Measurements from ENCODE around the gene TPRG1L. TPM values are rescaled to one million over a fixed set of nuclear protein-coding genes. Genes with fewer than 3 reads are reported as not detected.

Gene TPRG1L
- total RNA-seq, 1 experiment from 2014 or later = 24.0 TPM

- H3K4ac ChIP-seq (ENCODE audit: low read depth, low read length) = no peak overlapping the region
- no peak overlapping the region for H2BK120ac ChIP-seq (ENCODE audit: low read depth, low read length, poor library complexity, severe bottlenecking)
- H3K27me3 Mint-ChIP-seq (ENCODE audit: low read depth) = no peaks in the 10 kb centered on the region
- no peak overlapping the region for H2BK15ac ChIP-seq (ENCODE audit: low read depth, low read length)
- no peaks in the 10 kb centered on the region for H3K4me1 ChIP-seq (ENCODE audit: insufficient read depth, low read length)
- no peaks in the 10 kb centered on the region for H3K27me3 ChIP-seq (ENCODE audit: insufficient read depth, low read length)
- H4K8ac ChIP-seq (replicated peaks; ENCODE audit: insufficient read length, low read depth, low read length) = no peak overlapping the region
- H3K23ac ChIP-seq (ENCODE audit: insufficient read length, low read depth, low read length) = no peak overlapping the region
- H4K5ac ChIP-seq (ENCODE audit: insufficient read length, low read depth, low read length) = no peak overlapping the region
- H3K27ac Mint-ChIP-seq = peak overlapping the region in 1 of 3 experiments; percentile 90; a peak in 2 of 7 replicates
- peaks cover 6 to 53% (median 53%) of the 10 kb centered on the region in 3 experiments; a peak in 6 of 7 replicates for H3K36me3 Mint-ChIP-seq (ENCODE audit: insufficient read depth in 1 of 3, low read depth in 3 of 3)
- H3K23me2 ChIP-seq (ENCODE audit: insufficient read length, low read depth, low read length, poor library complexity, severe bottlenecking) = no peaks in the 10 kb centered on the region
- H3K4me1 Mint-ChIP-seq = peaks cover 4 to 14% of the 10 kb centered on the region in 2 experiments
- TF ChIP-seq, protein P1, sequence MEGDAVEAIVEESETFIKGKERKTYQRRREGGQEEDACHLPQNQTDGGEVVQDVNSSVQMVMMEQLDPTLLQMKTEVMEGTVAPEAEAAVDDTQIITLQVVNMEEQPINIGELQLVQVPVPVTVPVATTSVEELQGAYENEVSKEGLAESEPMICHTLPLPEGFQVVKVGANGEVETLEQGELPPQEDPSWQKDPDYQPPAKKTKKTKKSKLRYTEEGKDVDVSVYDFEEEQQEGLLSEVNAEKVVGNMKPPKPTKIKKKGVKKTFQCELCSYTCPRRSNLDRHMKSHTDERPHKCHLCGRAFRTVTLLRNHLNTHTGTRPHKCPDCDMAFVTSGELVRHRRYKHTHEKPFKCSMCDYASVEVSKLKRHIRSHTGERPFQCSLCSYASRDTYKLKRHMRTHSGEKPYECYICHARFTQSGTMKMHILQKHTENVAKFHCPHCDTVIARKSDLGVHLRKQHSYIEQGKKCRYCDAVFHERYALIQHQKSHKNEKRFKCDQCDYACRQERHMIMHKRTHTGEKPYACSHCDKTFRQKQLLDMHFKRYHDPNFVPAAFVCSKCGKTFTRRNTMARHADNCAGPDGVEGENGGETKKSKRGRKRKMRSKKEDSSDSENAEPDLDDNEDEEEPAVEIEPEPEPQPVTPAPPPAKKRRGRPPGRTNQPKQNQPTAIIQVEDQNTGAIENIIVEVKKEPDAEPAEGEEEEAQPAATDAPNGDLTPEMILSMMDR (conservative IDR thresholded peaks at IDR 0.05) = no peak
- no peak overlapping the region for H3K27ac ChIP-seq (ENCODE audit: insufficient read length, low read depth, low read length)
- H3K79me2 ChIP-seq (ENCODE audit: insufficient read depth, low read length) = no peaks in the 10 kb centered on the region
- H3K9me3 Mint-ChIP-seq = no peaks in the 10 kb centered on the region
- H3K4me2 ChIP-seq (ENCODE audit: insufficient read depth, insufficient read length, low read length) = no peak overlapping the region
- H3K4me3 Mint-ChIP-seq = no peak overlapping the region
- H2AK5ac ChIP-seq (ENCODE audit: insufficient read length, low read length) = no peak overlapping the region
- H4K20me1 ChIP-seq (ENCODE audit: control insufficient read depth, insufficient read depth, insufficient read length) = no peaks in the 10 kb centered on the region
- no CpG with 5 or more reads among the region's 11 CpGs for WGBS (ENCODE audit: extremely low coverage, insufficient read length, low lambda C conversion rate)
- H3K14ac ChIP-seq (ENCODE audit: insufficient read depth, low read length) = no peak overlapping the region
- no peak overlapping the region for H2BK20ac ChIP-seq (ENCODE audit: low read depth, low read length, poor library complexity, severe bottlenecking)
- DNase-seq = no peak
- no peak overlapping the region for H2AFZ ChIP-seq (ENCODE audit: low read length)
- no peak overlapping the region for H3K9ac ChIP-seq (ENCODE audit: extremely low read depth, insufficient read length, low read length)
- no peak overlapping the region for H3K18ac ChIP-seq (ENCODE audit: insufficient read length, low read depth, low read length)
- H3K79me1 ChIP-seq (ENCODE audit: insufficient read depth, low read depth, low read length, poor library complexity, severe bottlenecking) = no peaks in the 10 kb centered on the region
- no peak overlapping the region for H3K56ac ChIP-seq (ENCODE audit: insufficient read length, low read depth, low read length)
- H4K91ac ChIP-seq (ENCODE audit: insufficient read length, low read depth, low read length) = no peak overlapping the region
- no peak overlapping the region for H3T11ph ChIP-seq (ENCODE audit: low read length)
- H2BK12ac ChIP-seq (ENCODE audit: insufficient read length, low read depth, low read length) = no peak overlapping the region
- H2BK5ac ChIP-seq (ENCODE audit: insufficient read length, low read length) = no peak overlapping the region
- no peaks in the 10 kb centered on the region for H3K9me3 ChIP-seq (ENCODE audit: control insufficient read depth, low read depth, low read length)
Observed at GRCh38 chr1:3636531-3636930, 11.7 kb downstream of the TPRG1L start.

All from H9 (cell line).